Fibroblast of mammary gland (primary cell): ENCODE data around the gene EEFSEC.
A peak's percentile ranks its signal among the peaks of the same experiment; 100 is the strongest.

Source experiments
- DNase-seq: peaks from one replicate; pipeline ENCODE4 v3.0.0-alpha.2; 2010; ENCODE audit warnings: low read depth
- H3K4me3 ChIP-seq: 2 replicates; pipeline ENCODE4 v1.5.1; 2011; ENCODE audit warnings: low read depth, mild to moderate bottlenecking, low read length, moderate library complexity; ENCODE audit not compliant: control insufficient read depth
- CTCF ChIP-seq: conservative IDR thresholded peaks from 2 replicates; pipeline ENCODE4 v1.5.1; 2011; ENCODE audit warnings: low read depth, low read length, inconsistent platforms; ENCODE audit not compliant: control insufficient read depth, insufficient read depth

The EEFSEC gene

GRCh38 chr3:128210711-128211110 lies 57.4 kb downstream of the EEFSEC start:
- TF ChIP-seq CTCF: no peak
- H3K4me3 ChIP-seq: no peak overlapping the region
- no peak for DNase-seq

GRCh38 chr3:128214056-128214455 lies 60.8 kb downstream of the EEFSEC start:
- no peak for TF ChIP-seq CTCF
- DNase-seq: no peak
- H3K4me3 ChIP-seq: no peak overlapping the region

- TF ChIP-seq CTCF: no peak
- DNase-seq: no peak
- H3K4me3 ChIP-seq: no peak overlapping the region
Measured at GRCh38 chr3:128215290-128215689, 62.0 kb downstream of the EEFSEC start.

DNA sequence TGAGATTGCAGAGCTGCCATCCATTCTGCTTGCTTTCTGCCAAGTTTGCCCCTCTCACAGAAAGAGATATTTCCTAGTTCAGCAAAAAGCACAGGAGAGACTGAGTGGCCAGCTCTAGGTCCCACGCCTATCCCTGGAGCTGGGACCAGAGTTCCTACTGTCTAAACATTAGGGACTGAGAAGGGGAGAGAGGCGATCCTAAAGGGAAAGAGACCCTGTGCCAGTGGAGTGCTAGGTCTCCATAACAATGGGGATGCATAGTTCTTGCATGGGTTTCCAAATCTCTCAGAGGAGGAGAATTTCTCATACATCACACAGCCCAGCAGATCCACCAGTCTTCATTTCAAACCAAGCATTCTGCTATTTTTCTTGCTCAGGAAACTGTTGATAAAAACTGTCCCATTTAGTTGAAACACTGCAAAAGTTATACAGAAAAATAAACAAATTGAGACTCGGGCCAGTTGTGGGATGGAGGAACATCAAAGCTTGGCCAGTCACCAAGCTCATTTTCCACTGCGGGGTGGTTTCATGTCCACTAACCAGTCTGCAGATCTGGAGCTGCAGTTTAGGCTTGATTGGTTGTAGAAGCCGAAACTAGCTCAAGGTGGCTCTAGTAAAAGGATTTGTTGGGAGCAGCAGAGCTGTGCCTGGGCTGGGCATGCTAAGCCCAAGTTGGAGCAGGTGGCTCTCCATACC lies 62.7 kb downstream of the EEFSEC start:
- no peak for DNase-seq
- TF ChIP-seq CTCF: no peak

DNA sequence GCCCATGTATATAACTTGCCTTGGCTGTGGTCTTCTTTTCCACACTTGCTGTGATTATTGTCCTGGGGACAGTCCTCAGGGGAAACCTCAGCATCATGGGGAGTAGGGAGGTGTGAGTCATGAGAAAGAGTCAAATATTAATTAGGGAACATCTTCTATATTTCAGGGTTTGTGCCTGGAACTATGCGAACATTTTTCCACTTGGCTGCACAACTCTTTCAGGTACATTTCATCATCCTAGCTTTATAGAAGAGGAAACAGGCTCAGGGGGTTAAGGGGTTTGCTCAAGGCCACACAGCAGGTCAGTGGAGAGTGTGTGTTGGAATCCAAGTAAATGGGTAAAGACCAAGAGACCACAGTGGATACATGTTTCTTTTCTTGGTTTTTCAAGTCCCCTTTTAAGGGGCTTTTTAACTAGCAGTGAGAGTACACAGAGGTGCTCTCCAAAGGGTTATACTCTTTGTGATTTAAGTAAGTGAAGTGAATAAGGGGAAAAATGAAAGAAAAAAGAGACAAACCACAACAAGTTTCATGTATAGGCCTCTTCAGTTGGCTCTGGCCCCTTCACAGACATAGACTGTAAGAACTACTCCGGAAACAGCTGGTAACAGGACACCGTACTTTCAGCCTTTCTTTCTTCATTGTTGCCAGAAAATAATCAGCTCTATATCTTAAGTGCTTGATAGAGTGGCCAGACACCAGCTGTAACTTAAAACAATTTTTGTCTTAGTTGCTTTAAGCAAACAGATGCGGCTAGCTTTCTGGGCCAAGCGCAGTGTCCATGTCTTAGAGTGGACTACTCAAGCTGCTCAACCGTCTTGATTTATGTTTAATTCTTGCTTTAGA lies 64.6 kb downstream of the EEFSEC start:
- TF ChIP-seq CTCF: no peak
- DNase-seq: peak; percentile 6
- no peak overlapping the region for H3K4me3 ChIP-seq

More for the DNA sequence above, 62.7 kb downstream of the EEFSEC start:
- H3K4me3 ChIP-seq: no peak overlapping the region

GRCh38 chr3:128218548-128219257 lies 65.4 kb downstream of the EEFSEC start:
- TF ChIP-seq CTCF: no peak
- no peak for DNase-seq
- H3K4me3 ChIP-seq: no peak overlapping the region
